ENCODE results near the gene PTTG2.

GRCh38 chr4:37951461-37952352 lies 8.5 kb upstream of the PTTG2 start:
- TF ChIP-seq CTCF (IDR thresholded peaks at IDR 0.05; ENCODE audit: poor library complexity) (no peak), EZH2phosphoT487 (IDR thresholded peaks at IDR 0.05; ENCODE audit: low read depth, severe bottlenecking, unreplicated experiment) (no peak)
